Fibroblast of skin of right quadriceps (primary cell): ENCODE results near the gene FRAS1.

ENCODE experiments used
- DNase-seq: peaks from one replicate; pipeline ENCODE4 v3.0.0-alpha.2; 2013

FRAS1 gene

GRCh38 chr4:78560296-78560963 lies 503.3 kb downstream of the FRAS1 start:
- peak; percentile 89 for DNase-seq

DNA sequence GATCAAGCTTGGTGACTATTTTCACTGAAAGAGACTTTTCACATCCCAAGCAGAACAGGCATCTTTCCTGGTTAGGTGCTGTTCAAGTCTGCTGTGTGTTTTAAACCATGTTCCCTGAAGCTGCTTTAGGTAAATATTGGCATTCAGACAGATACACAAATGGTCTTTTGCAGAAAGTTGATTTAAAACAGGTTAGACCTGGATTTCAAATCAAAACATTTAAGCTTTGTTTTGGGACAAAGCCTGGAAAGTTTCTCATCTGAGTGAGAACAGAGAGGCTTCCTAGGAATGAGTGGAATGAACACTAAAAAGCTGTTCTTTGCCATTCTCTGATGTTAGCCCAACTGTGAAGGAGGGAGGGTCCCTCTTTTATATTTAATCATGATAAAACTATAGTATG lies 504.6 kb downstream of the FRAS1 start:
- peak; percentile 45 for DNase-seq

DNA sequence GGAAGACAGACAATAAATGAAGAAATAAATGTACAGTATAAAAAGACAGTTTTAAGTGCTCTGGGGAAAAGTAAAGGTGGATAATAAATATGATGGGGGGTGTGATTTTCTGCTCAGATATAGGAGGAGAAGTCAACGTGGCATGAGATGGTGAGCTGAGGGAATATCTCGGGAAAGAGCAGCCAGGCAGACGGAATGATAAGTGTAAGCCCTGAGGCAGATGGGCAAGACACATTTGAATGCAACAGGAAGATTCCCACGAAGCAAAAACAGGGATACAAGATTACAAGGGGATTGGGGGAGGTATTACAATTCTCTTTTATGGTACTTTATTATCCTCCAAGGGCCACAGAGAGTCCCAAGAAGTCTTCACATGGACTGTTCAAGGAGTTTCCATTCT lies 505.6 kb downstream of the FRAS1 start:
- no peak for DNase-seq

GRCh38 chr4:78565971-78566372 lies 508.8 kb downstream of the FRAS1 start:
- peak; percentile 64 for DNase-seq

GRCh38 chr4:78566834-78567499 lies 509.8 kb downstream of the FRAS1 start:
- no peak for DNase-seq

GRCh38 chr4:78567500-78568060 lies 510.5 kb downstream of the FRAS1 start:
- DNase-seq, result no peak

DNA sequence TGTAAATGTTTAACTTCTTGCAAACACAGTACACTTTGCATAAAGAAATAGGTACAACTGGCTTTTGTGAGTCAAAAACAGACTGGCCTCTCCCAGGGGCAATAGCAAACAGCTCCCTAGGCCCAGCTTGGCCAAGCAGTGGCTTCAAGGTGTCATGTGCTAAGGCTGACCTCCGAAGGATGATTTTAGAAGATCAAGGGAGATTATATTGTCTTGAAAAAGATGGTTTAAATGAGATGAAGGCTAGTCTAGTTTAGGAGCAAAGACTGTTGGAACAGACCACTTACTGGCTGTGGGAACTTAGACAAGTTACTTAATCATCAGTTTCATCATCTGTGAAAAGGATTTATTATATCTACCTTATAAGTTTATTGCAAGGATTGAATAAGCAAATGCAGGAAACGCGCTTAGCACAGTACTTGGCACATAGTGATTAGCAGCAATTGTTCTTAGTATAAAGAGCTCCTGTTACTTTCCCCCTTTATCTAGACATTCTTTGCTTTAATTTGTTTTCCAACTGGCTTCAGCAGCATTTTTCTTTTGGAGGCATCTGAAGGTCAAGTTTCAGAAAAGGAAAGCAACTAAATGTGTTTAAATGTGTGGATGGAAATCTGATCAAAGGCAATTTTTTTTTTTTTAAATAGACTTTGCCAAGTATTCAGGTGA lies 511.6 kb downstream of the FRAS1 start:
- DNase-seq, result no peak

DNA sequence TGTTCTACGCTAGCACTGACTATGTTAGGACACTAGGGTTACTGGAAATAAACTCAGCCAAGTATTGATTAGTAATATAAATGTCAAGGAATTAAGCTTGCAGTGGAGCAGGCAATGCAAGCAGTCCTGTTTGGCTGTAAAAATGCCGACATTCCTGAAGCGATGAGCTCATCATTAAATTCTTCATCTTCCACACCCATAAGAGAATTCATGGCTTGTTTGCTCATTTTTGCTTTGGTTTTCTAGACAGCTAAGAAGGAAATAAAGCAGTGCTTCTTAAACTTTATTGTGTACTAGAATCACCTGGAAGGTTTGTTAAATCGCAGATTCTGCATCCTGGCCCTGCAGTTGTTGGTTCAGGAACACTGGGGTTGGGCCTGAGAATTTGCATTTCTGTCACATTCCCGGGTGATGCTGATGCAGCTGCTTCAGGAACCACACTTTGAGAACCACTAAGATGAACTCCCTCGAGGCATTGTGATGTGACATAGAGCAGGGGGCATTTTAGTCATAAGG lies 512.2 kb downstream of the FRAS1 start:
- DNase-seq, result peak; percentile 86

- DNase-seq, result no peak
These were observed 513.0 kb downstream of the FRAS1 start for GRCh38 chr4:78570117-78570516.

DNA sequence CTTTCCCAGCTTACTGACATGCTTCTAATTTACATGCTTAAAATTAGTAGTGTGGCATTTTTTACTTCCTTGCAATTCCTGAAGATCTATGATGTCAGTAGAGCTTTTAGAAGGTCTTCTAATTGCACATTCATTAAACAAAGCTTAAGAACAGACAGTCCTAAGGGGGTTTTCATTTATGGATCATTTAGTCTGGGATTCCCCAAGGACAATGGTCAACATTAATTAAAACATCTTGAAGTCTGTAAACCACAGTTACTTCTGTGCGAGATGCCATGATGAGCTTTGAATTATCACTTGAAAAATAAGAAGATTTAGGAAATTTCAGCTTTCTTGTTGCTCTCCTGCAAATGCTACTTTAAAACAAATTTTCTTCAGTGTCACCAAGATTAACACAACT lies 514.7 kb downstream of the FRAS1 start:
- DNase-seq, result no peak

DNA sequence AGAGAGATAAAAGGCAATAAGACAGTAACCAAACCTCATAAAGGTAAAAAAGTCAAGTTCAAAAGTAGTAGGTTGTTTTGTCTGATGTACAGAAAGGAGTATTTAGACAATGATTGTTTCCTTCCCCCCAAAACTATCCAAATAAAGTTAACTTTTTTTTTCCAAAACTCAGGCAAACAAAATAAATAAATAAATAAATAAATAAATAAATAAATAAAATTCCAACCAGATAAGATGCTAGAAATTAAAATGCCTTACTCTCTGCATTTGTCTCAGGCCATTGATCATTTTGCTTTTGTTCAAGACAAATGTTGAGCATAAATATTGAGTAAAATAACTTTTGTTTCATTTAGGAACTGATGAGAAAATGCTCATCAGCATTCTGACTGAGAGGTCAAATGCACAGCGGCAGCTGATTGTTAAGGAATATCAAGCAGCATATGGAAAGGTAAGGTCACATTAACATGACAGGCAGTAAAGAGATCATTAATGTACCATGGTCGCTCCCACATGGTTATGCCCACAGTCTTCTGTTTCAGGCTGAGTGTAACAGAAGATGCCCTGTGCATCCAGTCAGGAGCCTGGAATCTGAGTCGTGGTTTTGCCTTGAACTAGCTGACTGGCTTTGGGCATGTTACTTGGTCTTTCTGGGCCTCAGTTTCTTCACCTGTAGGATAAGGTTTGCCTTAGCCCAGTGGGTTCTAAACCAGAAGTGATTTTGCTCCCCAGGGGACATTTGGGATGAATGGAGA lies 521.7 kb downstream of the FRAS1 start:
- no peak for DNase-seq

DNA sequence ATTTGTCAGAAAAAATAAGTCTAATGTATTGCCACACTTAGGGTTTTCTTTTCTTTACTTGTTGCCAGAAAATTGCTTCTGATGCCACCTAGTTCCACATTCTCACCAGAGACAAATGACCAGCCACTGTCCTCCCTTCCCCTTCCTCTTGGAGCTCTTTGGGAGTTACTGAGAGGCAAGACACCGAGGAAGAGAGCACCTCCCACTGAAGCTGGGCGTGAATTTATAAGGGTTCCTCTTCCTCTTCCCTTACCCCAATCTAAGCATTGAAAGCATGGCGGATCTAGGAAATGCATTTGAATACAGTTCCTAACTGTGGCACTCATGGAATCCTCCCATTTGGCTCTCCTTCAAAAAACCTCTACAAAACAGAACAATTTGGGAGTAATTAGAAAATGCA lies 524.5 kb downstream of the FRAS1 start:
- no peak for DNase-seq

GRCh38 chr4:78584863-78585547 lies 527.9 kb downstream of the FRAS1 start:
- DNase-seq, result peak; percentile 18

GRCh38 chr4:78585633-78586032 lies 528.5 kb downstream of the FRAS1 start:
- peak; percentile 19 for DNase-seq

- DNase-seq, result no peak
These were observed 531.9 kb downstream of the FRAS1 start for GRCh38 chr4:78588894-78589545.

DNA sequence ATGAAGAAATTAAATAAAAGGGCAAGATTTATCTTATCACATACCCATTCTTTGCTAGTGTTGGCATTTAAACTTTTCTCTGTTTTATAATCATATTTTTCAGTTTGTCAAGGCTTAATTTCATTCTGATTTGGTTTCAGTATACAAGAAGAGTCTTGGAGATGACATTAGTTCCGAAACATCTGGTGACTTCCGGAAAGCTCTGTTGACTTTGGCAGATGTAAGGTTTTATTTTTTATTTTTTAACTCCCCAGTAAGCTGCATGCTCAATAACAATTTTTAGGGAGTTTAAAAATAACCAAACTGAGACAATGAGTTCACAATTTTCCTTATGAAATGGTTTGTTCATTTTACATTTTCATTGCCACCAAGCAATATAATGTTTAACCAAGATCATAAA lies 534.3 kb downstream of the FRAS1 start:
- no peak for DNase-seq

GRCh38 chr4:78592088-78592783 lies 535.1 kb downstream of the FRAS1 start:
- no peak for DNase-seq
